Caki2 (cell line): ENCODE results near the gene ZNF575. TPM values are rescaled to one million over a fixed set of nuclear protein-coding genes. Genes with fewer than 3 reads are reported as not detected.

Experiments
- DNase-seq: peaks from one replicate; pipeline ENCODE4 v3.0.0-alpha.2; 2015; ENCODE audit warnings: low read depth
- in situ Hi-C: cut with HindIII; loops from 2 replicates; pipeline ENCODE4 v1.10.0; 2016; ENCODE audit warnings: low sequenced_read_pairs, low pct_unique_long_range_greater_than_20kb, mixed read lengths
- total RNA-seq: library from RNA; depleted of rRNA; stranded (reverse); fragments of >200 nt; shearing (Covaris generic); gene quantifications from 2 replicates; pipeline ENCODE4 v1.2.3, GENCODE V29; 2014; ENCODE audit warnings: low replicate concordance

ZNF575 gene
- total RNA-seq, 1 experiment from 2014 or later = not detected

DNA sequence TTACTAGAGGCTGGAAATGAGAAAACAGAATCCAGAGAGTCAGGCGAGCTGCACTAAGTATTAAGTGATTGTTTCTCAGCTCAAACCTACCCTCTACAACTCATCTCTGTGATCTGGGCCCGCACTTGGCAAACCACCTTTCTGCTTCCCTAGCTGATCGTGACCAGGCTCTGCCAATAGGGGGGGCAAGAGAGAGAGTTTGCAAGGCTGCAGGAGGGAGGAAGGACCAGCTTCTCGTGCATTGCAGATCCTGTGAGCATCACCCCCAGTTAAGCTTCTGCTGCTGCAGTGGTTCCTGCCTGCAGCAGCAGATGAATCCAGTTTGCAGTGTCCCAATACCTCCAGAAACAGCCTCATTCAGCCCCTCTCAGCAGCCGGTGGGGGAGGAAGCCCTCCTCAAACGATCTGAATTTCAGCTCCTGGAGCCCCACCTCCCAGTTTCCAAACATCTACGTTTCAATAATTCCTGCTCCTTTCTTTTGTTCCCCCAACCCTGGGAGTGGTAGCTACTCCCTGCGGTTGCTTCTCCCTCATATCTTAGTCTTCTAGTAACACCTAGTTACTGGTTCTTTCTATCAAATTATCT is 22.3 kb downstream of the ZNF575 start:
- in situ Hi-C loops = no loop called here
- DNase-seq = peak; percentile 67

DNA sequence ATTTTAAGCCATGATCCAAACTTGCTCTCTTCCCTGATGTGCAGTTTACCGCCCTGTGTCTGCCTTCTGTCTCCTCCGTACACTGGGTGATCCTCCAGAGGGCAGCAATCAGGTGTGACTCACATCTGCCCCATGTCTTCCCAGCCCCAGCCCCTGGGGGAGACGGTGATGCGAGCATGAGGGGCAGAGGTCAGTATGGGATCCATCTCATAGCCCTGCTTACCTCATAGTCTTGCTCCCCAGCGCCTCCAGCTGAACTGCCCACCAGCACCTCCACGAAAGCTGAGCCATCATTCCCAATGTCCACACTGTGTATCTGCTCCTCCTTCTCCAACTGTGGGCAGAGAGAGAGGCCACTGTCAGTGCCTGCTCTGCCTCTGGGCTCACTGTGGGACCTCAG is 27.7 kb downstream of the ZNF575 start:
- peak; percentile 42 for DNase-seq
- in situ Hi-C loops = no loop called here

- in situ Hi-C loops = no loop called here
Observed at GRCh38 chr19:43561139-43561970, 28.4 kb downstream of the ZNF575 start.

GRCh38 chr19:43562226-43562697 is 29.3 kb downstream of the ZNF575 start:
- in situ Hi-C loops = no loop called here
- DNase-seq = no peak

More at GRCh38 chr19:43561139-43561970, 28.4 kb downstream of the ZNF575 start:
- DNase-seq = no peak

DNA sequence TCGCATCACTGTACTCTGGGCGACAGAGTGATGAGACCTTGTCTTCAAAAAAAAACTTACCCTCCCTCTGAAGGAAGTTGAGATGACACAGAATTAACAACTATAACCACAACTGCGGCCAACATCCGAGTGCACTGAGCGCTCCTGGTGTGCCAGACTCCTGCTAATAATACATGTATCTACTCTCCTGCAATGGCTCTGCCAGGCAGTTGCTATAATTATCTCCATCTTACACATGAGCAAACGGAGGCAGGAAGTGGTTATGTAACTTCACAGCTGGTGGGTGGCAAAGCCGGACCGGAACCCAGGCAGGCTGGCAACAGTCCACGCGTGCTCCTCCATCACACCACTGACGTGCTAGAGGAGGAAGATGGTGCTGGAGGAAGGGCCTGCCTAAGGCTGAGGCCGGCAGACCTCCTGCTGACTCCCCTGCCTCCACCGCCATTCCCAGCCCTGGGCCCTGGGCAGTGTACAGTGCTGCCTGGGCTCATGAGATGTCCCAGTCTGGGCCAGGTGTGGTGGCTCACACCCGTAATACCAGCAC is 29.8 kb downstream of the ZNF575 start:
- peak; percentile 70 for DNase-seq
- in situ Hi-C loops = no loop called here

DNA sequence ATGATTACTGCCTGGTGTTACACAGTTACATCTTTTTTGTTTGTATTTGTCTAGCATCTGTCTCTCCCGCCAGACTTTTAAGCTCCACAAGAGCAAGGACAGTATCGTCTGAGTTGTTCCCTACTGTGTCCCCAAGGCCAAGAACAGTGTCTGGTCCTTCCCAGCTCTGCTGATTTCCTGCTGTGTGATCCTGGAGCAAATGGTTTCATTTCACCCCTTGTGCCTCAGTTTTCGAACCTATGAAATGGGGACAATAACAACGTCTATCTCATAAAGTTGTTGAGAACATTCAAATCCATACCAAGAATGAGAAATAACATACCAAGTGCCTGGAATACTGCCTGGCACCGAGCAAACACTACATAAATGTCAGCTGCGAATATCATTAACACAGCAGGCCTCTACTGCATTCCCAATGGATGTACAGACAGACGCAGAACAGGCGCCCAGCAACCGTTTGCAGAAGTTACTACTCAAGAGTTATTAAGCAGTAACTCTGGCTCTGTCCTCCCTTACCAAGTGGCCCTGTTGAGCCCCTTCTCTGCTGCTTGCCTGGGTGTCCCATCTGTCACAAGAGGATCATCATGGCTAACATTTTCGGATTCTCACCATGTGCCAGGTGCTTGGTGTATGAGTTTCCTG is 30.9 kb downstream of the ZNF575 start:
- in situ Hi-C loops = no loop called here
- DNase-seq = no peak

DNA sequence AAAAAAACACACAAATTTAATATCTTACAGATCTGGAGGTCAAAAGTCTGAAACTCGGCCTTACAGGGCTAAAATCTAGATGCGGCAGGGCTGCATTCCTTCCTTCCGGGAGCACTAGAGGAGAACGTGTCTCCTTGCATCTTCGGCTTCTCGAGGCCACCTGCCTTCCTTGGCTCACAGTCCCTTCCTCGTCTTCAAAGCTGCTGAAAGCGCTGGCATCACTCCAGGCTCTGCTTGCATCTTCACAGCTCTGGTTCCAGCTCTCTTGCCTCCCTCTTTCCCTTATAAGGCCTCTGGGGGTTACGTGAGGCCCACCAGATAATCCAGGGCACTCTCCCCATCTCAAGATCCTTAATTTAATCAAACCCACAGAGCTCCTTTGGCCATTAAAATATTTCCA is 31.8 kb downstream of the ZNF575 start:
- in situ Hi-C loops = no loop called here
- no peak for DNase-seq

- in situ Hi-C loops = no loop called here
- DNase-seq = no peak
Observed at GRCh38 chr19:43569657-43570056, 36.7 kb downstream of the ZNF575 start.

- DNase-seq = no peak
- in situ Hi-C loops = no loop called here
Observed at GRCh38 chr19:43570174-43570791, 37.3 kb downstream of the ZNF575 start.

DNA sequence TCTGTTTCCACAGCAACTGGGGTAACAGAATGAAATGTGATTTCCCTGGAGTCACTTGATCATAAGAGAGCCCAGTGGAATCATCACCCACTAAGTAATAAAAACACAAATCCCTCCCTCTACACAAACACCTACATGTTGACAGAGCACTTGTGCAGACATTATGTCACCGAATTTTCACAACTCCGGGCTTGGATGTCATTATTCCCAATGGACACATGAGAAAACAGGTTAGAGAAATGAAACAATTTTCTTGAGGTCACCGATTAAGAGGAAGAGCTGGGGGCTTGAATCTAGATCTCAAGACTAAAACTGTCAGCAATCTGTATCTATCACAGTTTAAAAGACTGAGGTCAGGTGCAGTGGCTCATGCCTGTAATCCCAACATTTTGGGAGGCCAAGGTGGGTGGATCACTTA is 39.2 kb downstream of the ZNF575 start:
- in situ Hi-C loops = no loop called here
- peak; percentile 84 for DNase-seq

DNA sequence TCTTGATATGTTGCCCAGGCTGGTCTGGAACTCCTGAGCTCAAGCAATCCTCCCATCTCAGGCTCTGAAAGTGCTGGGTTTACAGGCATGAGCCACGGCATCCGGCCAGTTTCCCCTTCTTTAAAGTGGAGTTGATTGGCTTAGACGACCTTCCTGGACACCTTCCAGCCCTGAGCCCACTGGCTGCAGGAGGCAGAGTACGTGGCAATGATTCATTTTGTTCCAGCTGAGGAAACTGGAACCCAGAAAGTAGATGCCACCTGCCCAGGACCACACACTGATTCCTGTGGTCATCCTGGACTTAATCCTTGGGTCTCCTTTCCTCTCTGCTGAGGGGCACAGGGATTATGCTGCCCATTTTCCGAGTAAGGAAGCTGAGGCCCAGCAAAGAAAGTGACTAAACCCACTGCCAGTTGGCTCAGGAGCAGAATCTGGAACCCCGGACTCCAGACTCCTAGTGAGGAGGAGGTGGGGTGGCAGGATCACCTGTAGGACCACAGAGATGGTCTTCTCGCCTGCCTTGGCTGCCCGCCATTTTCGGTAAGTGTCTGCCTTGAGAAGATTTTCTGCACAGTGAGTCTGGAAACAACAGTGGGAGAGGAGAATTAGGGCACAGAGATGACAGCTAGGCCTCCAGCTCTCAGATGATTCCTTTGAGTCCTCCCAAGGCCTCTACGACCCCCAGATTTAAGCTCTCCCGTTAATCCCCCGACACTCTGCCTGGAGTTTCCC is 41.6 kb downstream of the ZNF575 start:
- peak; percentile 60 for DNase-seq
- in situ Hi-C loops = no loop called here

DNA sequence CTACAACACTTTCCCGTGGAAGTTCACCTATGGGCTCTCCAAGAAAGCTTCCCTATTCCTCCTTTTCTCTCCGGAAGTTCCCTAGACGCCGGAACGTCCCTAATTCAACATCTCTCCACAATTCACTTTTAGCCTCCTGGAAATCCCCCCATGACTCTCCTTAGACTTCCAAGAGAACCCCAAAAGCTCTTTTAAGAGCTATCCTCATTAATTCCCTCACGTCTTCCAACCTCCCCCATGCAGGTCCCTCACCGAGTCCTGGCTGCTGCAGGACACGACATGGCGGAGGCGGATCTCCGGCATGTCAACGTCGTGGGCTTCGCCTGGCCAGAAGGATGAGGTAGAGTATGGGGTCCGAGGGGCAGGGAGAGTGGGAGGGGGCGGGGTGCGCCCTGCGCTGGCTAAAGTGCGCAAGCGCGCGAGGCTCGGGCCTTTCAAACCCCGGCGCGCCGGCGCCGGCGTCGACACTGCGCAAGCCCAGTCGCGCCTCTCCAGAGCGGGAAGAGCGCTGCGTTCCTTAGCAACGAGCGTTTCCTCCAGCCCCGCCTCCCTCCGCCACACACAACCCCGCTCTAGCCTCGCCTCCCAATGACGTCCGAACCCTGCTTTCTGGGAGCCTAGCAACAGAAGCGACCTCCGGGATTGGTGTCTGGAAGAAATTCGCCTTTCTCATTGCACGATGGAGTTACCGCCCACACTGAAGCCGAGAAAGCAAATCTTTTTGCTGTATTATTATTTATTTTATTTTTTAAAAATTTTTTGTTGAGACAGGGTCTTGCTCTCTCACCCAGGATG is 42.4 kb downstream of the ZNF575 start, which contains the start of the genes PINLYP and XRCC1:
TSS of gene PINLYP (plus strand) at position 646 of the 795 bp plus-strand sequence. CDS start 1,391 bp downstream, outside the sequence.
TSS of gene XRCC1 (minus strand) at position 372 of the 795 bp plus-strand sequence. CDS start at position 303, 69 bp downstream.
- in situ Hi-C loops = no loop called here
- peak; percentile 99 for DNase-seq

GRCh38 chr19:43575955-43576878 is 43.2 kb downstream of the ZNF575 start:
- in situ Hi-C loops = no loop called here

DNA sequence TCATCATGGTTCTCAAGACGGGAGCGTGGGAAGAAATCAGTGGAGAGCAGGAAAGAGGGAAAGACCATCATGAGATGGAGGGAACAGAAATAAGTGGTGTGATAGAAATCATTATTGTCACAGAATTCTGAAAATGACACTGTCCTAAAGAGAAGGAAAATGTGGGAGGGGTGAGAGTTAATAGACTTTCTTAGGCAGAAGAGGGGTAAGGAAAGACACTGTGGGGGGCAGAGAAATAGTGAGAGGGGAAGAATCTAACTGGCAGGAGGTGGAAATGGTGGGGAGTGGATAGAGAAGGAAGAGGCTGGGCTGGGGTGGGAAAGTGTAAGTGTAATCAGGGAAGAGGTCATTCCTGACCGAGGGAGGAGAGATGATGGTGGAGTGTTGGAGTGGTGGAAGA is 45.8 kb downstream of the ZNF575 start:
- no peak for DNase-seq
- in situ Hi-C loops = no loop called here

More at GRCh38 chr19:43575955-43576878, 43.2 kb downstream of the ZNF575 start:
- DNase-seq = no peak

GRCh38 chr19:43581467-43581866 is 48.5 kb downstream of the ZNF575 start:
- DNase-seq = no peak
- in situ Hi-C loops = no loop called here

DNA sequence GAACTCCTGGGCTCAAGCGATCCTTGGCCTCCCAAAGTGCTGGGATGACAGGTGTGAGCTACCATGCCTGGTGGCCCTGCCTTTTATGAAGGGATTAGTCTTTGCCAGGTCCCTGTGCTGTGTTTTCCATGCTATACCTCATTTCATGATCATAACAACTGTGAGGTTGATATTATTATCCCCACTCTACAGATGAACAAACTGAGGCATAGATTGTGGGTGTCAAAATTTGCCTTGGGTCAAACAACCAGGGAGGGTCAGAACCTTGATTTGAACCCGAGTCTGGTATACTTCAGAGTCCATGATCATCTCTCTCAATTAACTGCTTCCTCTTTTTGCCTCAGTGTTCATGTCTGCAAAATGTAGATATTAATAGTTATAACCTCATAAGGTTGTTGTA is 49.5 kb downstream of the ZNF575 start:
- in situ Hi-C loops = no loop called here
- no peak for DNase-seq
